Nephron (organoid): ENCODE measurements around the gene SGCA.

Experiments used
- H3K27ac Mint-ChIP-seq, 3 experiments: 2 replicates each; pipeline ENCODE4 v1.8.0; 2020; ENCODE audit warnings: mixed read lengths in 3 of 3, mild to moderate bottlenecking in 2 of 3, moderate library complexity in 1 of 3
- H3K27me3 Mint-ChIP-seq: 2 replicates; pipeline ENCODE4 v1.8.0; 2021; ENCODE audit warnings: low read depth, mild to moderate bottlenecking, moderate library complexity, mixed read lengths
- H3K36me3 Mint-ChIP-seq: 2 replicates; pipeline ENCODE4 v1.8.0; 2020; ENCODE audit warnings: low read depth, mixed read lengths
- H3K4me1 Mint-ChIP-seq: 2 replicates; pipeline ENCODE4 v1.8.0; 2020; ENCODE audit warnings: mixed read lengths
- H3K4me3 Mint-ChIP-seq, 3 experiments: 2 replicates each; pipeline ENCODE4 v1.8.0; 2020; ENCODE audit warnings: mild to moderate bottlenecking in 3 of 3, mixed read lengths in 3 of 3, moderate library complexity in 2 of 3
- H3K9me3 Mint-ChIP-seq: 2 replicates; pipeline ENCODE4 v1.8.0; 2020; ENCODE audit warnings: mixed read lengths
- TF ChIP-seq, protein P1 (sequence below), 3 experiments: fragments of 200-600 bp; sonication (generic); IDR thresholded peaks; one replicate each; pipeline ENCODE4 v1.5.0; 2021; ENCODE audit warnings: antibody characterized with exemption in 3 of 3; ENCODE audit not compliant: unreplicated experiment in 3 of 3

SGCA gene

DNA sequence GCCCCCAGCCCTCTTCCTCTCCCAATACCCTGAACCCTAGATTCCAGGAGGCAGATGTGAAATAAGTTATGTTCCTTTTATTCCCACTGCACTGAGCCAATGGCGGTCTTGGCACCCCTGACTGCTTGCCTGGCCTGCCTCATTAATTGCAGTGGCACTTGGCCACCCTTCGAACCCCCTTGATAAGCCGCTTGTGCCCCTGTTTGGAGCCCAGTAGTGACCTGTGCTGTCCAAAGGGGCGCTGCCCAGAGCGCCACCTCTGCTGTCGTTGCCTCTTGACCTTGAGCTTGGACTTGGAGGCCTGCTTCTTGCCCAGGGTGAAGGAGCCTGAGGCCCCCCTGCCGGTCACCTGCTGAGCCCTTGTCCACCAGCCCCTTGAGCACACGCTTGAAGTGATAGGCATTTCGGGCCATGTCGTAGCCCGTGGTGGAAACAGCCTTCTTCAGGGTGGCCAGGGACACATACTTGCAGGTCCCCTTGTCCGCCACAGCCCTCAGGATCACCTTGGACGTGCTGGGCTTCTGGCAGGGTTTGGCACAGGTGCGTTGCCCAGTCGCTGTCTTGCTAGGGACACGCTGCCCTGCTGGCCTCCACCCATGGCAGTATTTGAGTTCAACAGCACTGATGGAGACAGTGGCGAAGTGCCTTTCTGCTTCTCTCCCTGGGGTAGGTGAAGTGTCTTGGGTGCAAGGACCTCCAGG lies 5.7 kb downstream of the SGCA start:
- H3K9me3 Mint-ChIP-seq, result no peaks in the 10 kb centered on the region

DNA sequence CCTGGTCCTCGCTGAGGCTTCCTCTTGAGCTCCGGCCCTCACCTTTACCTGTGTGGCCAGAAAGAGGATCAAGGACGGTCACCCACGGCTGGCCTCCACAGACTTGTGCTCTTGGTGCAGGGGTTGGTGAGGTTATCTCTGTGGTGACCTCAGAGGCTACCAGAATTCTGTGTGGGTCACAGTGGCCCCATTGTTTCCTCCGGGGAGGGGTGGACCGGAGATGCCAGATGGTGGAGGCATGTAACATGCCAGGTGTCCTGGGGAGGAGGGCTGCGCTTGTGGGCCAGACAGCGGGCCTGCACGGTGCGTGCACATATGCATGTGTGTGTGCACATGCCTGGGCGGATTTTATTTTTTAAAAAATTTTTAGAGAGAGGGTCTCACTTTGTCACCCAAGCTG lies 6.3 kb downstream of the SGCA start:
- Mint-ChIP-seq H3K36me3 (no peaks in the 10 kb centered on the region), H3K9me3 (no peaks in the 10 kb centered on the region), H3K4me3 (no peak overlapping the region), H3K27ac (peak overlapping the region in 2 of 3 experiments; percentile 99 to 100), H3K4me1 (peaks cover 53% of the 10 kb centered on the region), H3K27me3 (no peaks in the 10 kb centered on the region)
- TF ChIP-seq, protein P1, sequence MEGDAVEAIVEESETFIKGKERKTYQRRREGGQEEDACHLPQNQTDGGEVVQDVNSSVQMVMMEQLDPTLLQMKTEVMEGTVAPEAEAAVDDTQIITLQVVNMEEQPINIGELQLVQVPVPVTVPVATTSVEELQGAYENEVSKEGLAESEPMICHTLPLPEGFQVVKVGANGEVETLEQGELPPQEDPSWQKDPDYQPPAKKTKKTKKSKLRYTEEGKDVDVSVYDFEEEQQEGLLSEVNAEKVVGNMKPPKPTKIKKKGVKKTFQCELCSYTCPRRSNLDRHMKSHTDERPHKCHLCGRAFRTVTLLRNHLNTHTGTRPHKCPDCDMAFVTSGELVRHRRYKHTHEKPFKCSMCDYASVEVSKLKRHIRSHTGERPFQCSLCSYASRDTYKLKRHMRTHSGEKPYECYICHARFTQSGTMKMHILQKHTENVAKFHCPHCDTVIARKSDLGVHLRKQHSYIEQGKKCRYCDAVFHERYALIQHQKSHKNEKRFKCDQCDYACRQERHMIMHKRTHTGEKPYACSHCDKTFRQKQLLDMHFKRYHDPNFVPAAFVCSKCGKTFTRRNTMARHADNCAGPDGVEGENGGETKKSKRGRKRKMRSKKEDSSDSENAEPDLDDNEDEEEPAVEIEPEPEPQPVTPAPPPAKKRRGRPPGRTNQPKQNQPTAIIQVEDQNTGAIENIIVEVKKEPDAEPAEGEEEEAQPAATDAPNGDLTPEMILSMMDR (IDR thresholded peaks at IDR 0.05; ENCODE audit: unreplicated experiment in 3 of 3), result no peak

More for the DNA sequence above, 5.7 kb downstream of the SGCA start:
- H3K4me1 Mint-ChIP-seq, result peaks cover 49% of the 10 kb centered on the region
- peak overlapping the region in 1 of 3 experiments; percentile 0 for H3K4me3 Mint-ChIP-seq
- TF ChIP-seq, protein P1 (IDR thresholded peaks at IDR 0.05; ENCODE audit: unreplicated experiment in 3 of 3), result no peak
- peak overlapping the region; percentile 19 to 100 (median 77) for H3K27ac Mint-ChIP-seq
- H3K36me3 Mint-ChIP-seq, result no peaks in the 10 kb centered on the region
- no peaks in the 10 kb centered on the region for H3K27me3 Mint-ChIP-seq

DNA sequence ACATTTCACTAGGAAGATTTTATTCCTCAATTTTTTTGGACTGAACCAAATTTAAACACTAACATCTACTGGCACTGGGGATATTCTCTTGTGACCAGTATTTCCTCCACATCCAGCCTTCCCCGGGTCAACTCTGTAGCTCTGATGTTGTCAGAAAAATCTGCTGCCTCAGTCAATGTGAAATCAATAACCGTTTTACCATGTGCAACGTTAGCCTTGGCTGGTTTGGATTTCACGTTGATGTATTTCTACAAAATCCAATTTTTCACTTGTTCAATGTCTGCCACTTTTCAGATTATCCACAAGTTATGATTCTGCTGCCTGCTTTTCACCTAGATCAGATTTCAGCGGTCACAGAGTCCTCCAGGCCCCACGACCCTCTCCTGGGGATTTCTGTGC lies 7.1 kb downstream of the SGCA start:
- Mint-ChIP-seq H3K27ac (peak overlapping the region; percentile 91 to 100 (median 99)), H3K4me3 (peak overlapping the region in 1 of 3 experiments; percentile 44), H3K4me1 (peaks cover 58% of the 10 kb centered on the region), H3K9me3 (no peaks in the 10 kb centered on the region), H3K36me3 (no peaks in the 10 kb centered on the region), H3K27me3 (no peaks in the 10 kb centered on the region)
- TF ChIP-seq, protein P1 (IDR thresholded peaks at IDR 0.05; ENCODE audit: unreplicated experiment in 3 of 3), result no peak

DNA sequence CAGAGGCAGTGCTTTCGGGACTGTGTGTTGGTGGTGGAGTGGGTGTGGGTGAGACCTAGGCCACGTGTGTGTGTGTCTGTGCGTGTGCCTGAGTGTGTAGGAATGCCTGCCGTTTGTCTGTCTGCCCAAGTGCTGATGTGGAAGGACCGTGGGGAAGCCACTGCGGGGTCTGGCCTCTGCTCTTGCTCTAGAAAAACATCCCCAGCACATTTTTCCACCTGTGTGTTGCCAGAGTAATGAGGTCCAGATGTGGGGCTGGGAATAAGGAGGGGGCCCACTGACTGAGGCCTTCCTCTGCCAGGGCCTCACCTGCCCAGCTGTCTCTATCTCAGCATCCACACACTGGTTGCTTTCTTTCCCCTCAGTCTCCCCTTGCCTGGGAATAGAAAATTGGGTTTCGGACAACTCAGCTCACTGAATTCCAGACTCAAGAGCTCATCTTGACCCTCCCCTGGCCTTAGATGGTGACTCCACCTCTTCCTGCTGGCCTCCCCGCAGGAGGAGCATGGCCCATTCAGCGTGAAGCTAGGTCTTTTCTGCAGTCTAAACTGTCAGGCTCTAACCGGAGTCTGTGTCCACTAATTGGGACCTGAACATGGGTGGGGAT lies 7.6 kb downstream of the SGCA start:
- Mint-ChIP-seq H3K36me3 (no peaks in the 10 kb centered on the region), H3K27ac (peak overlapping the region; percentile 91 to 100 (median 99)), H3K9me3 (no peaks in the 10 kb centered on the region), H3K4me1 (peaks cover 60% of the 10 kb centered on the region), H3K4me3 (peak overlapping the region; percentile 1 to 44 (median 28)), H3K27me3 (no peaks in the 10 kb centered on the region)
- TF ChIP-seq, protein P1 (IDR thresholded peaks at IDR 0.05; ENCODE audit: unreplicated experiment in 3 of 3), result no peak

DNA sequence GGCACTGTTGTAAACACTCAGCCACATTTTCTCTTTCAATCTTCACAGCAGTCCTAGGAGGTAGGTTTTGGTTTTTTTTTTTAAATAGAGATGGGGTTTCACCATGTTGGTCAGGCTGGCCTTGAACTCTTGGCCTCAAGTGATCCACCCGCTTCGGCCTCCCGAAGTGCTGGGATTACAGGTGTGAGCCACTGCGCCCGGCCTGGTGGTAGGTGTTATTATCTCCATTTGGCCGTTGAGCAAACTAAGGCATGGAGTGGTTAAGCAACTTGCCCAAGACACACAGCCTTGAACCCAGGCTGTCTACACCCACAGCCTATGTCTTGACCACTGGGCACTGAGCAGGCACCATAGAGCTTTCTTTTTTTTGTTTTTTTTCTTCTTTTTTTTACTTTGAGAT lies 8.6 kb downstream of the SGCA start:
- H3K4me3 Mint-ChIP-seq, result no peak overlapping the region
- peak overlapping the region; percentile 15 to 100 (median 99) for H3K27ac Mint-ChIP-seq
- H3K4me1 Mint-ChIP-seq, result peaks cover 57% of the 10 kb centered on the region
- TF ChIP-seq, protein P1 (IDR thresholded peaks at IDR 0.05; ENCODE audit: unreplicated experiment in 3 of 3), result no peak
- H3K36me3 Mint-ChIP-seq, result no peaks in the 10 kb centered on the region
- H3K9me3 Mint-ChIP-seq, result no peaks in the 10 kb centered on the region
- H3K27me3 Mint-ChIP-seq, result no peaks in the 10 kb centered on the region
